ENCODE data around the gene SNAP91.
"Not testable (repeated sequence)": the region's sequence is repeated elsewhere in the genome, so short reads cannot be mapped to it uniquely, and the experiment has no call there.

SNAP91 gene

DNA sequence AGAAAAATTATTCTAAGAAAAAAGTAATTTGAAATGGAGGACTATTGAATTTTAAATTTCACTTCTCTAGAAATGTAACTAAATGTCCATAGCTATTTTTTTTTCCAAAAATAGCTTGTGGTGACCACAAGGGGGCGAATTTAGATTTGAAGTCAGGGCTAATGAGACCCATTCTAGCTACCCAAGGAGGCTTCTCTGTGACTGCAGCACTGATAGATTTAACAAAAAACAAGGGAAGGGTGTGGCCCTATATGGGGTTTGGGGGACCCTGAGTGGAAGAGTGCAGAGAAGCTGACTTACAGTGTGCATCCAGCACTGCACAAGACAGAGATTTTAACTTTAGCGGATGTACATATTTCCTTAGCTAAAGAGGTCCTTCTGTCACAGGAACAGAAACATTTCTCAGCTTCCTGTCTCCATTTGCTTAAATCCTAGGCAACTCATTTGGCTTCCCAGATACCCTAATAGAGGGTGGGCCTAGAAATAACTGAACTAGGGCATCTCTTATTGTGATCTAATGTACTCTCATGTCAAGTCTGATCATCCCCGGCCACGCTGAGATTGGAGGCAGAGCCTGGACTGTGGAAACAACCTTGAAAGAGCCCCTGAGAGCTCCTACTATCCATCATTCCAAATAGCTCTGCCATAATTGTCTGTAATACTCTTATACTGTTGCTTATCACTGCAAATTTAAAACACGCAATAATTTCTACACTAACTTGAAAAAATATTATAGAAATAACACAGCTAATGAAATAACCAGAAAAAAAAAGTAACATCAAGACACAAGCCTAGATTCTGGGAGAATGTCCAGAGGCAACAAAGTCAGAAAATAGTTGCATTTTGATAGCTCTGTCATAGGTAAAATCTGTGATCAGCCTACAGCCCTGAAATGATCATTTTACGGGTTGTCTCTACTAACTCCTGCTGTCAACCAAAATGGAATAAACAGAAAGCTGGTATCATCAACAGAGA lies 93.6 kb downstream of the SNAP91 start:
- peak; percentile 18 for DNase-seq

DNA sequence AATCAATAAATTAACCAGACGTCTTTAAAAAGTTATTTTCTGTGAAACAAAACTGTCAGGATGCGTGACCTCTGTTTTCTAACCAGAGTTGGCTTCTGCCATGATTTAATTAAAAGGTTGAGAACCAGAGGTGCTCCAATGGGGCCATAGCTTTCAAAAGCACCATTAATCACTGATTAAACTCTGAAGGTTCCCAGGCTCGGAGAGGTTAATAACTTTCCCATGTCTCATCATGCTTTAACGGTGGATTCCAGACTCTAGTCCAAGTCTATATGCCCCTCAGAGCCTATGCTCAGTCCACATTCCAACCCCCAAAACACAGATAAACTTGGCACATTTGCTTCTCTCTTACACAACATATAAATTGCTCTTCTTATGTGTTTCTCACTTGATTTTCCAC lies 95.5 kb downstream of the SNAP91 start:
- DNase-seq: no peak

DNA sequence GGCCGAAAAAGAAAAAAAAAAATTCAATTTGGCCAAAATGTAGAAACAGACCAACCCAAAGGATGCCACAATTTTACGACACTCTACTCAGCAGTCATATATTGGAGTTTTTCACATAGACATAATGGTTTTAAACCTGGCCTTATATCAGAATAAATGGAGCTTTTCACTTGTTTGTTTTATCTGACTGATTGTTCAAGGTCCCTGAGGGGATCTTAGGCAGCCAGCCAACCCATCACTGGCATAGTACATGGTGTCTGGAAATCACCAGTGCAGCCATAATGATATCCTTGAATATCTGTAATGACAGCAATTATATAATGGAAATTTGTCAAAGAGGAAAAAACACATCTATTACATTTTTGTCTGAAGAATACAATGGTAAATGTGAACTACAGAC lies 99.7 kb downstream of the SNAP91 start:
- DNase-seq: no peak

DNA sequence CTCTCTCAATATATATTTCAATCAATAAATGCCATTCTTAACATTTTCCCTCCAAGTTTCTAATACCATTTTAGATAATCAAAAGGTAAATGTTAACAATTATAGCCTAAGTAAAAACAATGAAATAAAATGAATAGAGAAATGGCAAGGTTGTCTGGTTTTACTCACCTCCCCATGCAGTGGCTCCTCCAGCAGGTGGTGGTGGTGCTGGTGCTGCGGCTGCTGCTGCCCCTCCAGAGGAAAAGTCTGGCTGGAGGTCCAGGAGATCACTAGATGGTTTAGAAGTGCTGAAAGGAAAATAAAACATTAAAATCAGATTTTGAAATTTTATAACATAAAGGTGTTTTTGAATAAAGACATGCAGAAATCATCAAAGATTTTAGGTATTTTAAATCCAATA lies 103.4 kb downstream of the SNAP91 start:
- DNase-seq: no peak

DNA sequence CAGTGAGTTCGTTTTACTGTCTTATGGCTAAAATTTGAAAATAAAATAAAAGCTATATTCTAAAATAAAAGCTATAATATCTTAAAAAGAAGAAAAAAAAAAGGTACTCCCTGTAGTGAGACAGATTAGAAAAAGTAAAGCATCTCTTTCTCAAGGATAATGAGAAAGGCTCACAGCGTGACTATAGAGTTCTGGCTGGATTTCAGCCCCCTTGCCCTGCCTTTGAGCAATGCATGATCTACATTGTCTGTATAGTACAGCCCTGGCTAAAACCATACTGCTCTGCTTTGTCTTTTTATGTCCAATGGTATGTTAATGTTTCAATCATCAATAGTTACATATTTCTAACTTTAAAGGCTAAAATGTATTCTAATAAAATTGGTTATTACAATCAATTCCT lies 105.3 kb downstream of the SNAP91 start:
- no peak for DNase-seq

DNA sequence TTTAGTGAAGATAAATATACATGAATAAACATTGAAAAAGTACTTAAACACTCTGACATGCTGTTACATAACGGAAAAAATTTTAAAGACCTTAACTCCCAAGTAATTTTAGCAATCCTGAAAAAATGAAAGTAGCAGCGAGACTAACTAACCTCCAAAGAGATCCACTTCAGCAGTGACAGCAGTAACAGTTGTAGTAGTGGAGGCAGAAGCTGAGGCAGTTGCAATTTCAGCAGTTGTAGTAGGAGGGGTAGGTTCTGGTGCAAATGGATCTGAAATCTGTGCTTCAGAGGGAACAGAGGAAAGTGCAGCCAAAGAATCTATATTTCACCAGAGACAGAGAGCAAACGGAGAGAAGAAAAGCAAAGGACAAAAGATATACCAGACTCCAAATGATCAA lies 107.8 kb downstream of the SNAP91 start:
- no peak for DNase-seq

DNA sequence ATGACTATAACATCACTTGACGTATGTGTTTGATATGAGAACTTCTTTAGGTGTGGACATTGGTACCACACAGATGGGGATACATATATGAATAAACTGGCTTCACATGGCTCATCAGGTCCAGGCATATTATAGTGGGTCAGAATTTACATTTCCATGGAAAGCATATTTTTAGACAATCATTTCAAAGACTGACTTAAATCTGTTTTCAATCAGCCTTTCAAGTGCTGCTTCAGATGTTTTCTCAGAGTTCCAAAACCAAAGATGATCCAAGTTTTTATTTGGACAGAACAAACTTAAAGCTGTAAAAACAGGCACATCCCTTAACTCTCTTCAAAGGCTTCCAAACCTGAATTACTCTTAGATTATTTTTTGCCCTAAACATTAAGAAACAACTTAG lies 108.4 kb downstream of the SNAP91 start:
- no peak for DNase-seq

DNA sequence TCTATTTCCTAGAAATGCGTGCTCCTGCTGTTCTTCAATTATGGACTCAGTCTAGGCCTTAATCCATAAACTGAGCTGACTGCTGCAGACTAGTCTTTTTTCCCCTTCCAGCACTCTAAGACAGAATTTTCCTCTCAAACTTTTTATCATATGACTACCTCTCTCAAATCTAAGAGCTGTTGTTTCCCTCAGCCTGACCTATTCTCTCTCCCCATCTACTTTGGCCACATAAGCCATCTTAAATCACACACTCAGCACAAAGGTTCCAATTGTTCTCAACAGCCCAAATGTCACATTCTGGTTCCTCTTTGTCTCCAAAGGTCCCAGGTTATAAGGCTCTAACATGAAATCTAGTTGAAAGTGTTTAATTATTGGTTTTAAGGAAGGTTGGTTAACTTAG lies 111.4 kb downstream of the SNAP91 start:
- DNase-seq: no peak

DNA sequence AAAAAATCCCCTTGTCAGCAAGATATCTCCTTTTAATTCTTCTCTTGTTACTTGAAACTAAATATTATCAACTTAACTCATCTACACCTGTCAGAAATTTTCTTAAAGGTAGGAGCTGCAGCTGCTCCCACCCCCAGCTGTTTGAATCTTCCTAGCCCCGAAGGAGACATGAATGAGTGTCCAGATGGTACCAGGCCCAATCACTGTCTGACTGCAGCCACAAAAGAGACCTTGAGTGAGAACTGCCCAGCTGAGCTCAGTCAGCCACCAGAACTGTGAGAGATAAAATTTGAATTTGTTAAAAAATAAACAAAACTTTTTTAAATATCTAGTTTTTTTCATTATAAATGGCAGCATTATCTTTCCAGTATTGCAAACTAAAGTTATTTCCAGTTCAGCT lies 111.8 kb downstream of the SNAP91 start:
- no peak for DNase-seq

DNA sequence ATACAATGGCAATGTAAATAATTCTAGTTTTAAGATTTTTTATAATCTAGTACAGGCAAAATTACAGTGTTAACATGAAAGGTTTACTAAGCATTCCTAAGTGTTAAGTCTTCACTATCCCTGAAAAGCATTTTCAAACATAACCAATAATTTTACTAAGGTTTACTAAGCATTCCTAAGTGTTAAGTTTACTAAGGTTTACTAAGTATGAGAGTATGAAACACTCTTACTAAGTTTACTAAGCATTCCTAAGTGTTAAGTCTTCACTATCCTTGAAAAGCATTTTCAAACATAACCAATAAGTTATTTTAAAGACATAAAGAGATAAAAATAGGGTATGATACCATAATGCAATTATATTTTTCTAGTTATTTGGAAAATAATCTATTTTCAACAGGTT lies 114.0 kb downstream of the SNAP91 start:
- no peak for DNase-seq

DNA sequence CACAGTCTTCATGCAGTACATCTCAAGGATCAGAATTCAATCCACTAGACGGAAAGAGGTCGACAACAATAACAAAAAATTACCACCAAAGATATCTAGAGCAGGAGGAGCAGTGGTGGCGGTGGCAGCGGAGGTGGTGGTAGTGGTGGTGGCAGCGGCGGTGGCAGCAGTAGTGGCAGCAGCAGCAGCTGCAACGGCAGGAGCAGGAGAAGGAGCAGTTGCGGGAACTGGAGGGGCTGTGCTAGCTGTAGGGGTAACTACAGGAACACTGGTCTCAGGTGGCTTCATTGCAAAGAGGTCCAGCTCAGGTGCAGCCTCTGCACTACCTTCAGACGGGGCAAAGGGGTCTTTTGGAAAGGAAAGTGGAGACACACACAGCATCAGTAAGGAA lies 115.5 kb downstream of the SNAP91 start:
- no peak for DNase-seq

DNA sequence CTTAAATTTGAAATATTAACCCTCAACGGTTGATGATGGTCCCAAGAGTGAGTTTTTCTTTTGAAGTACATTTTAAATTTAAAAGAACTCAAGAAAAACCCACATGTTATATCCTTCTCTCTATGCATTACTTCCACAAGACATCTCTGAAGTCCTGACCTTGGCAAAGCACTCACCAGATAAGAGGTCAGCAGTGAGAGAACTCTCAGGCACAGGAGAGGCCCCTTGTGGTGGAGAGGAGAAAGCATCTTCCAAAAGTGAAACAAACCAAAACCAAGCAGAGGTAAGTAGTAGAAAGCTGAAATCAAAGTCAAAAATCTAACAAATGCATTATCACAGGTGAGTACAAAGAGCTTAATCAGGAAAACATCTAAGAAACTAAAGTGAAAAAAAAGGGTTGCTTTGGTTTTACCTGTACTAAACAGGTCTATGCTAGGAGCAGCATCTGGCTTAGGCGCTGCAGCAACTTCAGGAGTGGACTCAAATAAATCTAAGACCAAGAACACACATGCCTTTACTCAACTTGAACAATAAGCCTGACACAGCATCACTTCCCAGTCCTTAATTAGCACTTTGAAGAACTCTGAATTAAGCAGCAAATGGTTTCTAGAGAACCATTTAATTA lies 116.0 kb downstream of the SNAP91 start:
- DNase-seq: peak; percentile 28

DNA sequence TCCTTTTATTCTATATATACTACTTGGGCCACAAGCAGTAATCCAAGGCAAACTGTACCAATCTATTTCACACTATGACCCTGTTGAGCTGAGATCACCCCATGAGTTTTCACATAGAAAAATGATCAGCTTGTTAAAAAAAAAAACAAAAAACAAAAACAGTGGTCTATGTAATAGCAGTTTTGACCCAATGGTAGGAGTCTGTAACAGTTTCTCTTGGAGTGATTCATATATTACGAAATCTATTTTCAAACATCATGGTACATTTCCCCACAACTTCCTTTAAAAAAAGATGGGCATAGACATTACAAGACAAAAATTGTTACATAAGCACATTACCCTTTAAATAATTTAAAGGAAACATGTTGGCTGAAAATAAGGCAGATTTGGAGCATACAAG lies 118.5 kb downstream of the SNAP91 start:
- DNase-seq: no peak

DNA sequence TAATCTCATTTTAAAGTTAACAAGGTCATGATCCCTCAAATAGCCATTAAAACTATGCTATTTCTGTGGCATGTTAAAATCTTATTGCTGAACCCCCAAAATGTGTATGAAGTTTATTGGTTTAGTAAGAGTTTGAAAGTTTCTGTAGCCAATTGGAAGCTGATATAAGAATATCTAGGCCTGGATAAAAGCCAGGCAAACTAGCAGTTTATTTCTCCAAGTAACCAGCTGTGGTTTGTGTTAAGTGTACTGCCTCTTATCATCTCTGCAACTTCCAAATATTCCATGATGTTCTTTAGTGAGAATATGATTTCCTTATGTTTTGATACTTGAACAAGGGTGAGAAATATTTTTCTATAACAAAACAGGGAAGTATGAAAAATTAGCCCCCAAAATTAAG lies 119.8 kb downstream of the SNAP91 start:
- DNase-seq: no peak

DNA sequence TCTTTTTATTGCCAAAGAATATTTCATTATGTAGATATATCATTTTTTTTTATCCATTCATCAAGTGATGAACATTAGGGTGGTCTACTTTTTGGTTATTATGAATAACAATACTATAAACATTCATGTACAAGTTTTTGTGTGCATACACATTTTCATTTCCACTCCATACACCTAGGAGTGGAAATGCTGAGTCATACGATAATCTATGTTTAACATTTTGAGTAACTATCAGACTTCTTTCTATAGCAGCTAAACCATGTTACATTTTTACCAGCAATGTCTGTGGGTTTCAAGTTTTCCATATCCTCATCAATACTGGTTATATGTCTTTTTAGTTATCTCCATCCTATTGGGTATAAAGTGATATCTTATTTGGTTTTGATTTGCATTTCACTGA lies 130.8 kb downstream of the SNAP91 start:
- DNase-seq: no peak

DNA sequence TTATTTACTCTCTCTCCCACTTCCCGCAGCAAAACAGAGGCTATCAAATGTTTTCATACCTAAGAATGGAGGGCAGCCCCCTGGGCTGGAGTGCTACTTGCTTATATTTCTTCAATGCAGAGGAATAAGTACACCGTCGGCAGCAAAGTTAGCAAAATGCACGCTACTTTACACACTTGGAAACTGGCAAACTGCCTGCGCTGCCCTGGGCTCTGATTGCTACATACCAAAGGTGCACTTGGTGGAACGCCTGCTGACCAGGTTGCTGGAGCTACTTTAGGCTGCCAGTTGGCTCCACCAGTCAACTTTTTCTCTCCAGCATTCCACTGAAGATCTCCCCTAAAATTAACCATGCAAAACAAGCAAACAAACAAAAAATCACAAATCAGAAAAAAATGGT lies 134.1 kb downstream of the SNAP91 start:
- DNase-seq: no peak

DNA sequence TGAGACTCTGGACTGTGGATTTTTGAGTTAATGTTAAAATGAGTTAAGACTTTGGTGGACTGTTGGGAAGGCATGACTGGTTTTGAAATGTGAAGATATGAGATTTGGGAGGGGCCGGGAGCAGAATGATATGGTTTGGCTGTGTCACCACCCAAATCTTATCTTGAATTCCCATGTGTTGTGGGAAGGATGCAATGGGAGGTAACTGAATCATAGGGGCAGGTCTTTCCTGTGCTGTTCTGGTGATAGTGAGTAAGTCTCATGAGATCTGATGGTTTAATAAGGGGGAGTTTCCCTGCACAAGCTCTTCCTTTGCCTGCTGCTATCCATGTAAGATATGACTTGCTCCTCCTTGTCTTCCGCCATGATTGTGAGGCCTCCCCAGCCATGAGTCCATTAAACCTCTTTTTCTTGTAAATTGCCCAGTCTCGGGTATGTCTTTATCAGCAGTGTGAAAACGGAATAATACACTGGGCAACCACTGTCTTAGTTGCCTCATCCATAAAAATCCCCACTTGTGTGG lies 137.2 kb downstream of the SNAP91 start:
- not testable (repeated sequence) for DNase-seq

DNA sequence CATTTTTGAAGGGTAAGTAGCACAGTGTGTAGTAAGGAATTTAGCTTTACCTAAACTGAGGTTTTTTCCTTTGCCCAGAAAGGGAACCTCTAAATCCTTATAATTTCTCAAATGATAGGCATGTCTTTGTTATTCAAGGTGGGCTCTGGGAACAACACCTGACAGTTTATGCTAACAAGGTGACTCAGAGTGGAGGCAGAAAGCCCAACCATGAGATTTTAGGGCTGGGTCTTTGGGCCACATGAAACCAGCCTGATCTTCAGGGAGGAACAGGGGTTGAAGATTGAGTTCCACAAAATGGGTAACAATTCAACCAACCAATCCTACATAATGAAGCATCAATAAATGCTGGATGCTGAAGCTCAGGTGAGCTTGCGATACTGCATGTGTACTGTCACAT lies 149.9 kb downstream of the SNAP91 start:
- DNase-seq: no peak

DNA sequence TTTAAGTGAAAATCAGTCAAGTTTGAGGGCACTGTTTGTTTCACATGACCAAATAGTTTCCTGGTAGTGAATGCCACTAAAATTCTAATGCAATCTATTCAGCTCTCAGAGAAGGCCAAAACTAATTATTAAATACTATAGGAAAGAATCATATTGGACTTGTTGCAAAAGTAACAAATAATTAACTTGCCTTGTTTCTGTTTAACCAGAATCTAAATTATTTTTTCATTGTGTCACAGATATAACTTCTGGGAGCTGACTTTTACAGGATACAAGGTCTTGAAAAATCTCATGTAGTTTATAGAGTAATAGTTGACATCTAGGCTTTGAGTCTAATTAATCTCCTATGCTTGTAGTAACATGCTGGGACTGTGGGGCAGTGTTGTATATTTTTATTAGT lies 152.0 kb downstream of the SNAP91 start:
- DNase-seq: no peak

DNA sequence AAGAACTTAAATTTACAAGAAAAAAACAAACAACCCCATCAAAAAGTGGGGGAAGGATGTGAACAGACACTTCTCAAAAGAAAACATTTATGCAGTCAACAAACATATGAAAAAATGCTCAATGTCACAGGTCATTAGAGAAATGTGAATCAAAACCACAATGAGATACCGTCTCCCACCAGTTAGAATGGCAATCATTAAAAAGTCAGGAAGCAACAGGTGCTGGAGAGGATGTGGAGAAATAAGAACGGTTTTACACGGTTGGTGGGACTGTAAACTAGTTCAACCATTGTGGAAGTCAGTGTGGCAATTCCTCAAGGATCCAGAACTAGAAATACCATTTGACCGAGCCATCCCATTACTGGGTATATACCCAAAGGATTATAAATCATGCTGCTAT lies 157.2 kb downstream of the SNAP91 start:
- DNase-seq: not testable (repeated sequence)

DNA sequence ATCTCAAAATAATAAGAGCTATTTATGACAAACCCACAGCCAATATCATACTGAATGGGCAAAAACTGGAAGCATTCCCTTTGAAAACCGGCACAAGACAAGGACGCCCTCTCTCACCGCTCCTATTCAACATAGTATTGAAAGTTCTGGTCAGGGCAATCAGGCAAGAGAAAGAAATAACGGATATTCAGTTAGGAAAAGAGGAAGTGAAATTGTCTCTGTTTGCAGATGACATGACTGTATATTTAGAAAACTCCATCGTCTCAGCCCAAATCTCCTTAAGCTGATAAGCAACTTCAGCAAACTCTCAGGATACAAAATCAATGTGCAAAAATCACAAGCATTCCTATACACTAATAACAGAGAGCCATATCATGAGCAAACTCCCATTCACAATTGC lies 158.4 kb downstream of the SNAP91 start:
- not testable (repeated sequence) for DNase-seq

DNA sequence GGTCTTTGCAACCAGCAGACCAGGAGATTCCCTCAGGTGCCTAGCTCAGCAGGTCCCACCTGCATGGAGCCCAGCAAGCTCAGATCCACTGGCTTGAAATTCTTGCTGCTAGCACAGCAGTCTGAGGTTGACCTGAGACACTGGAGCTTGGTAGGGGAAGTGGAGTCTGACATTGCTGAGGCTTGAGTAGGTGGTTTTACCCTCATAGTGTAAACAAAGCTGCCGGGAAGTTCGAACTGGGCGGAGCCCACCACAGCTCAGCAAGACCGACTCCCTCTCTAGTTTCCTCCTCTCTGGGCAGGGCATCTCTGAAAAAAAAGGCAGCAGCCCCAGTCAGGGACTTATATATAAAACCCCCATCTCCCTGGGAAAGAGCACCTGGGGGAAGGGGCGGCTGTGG lies 162.3 kb downstream of the SNAP91 start:
- no peak for DNase-seq

DNA sequence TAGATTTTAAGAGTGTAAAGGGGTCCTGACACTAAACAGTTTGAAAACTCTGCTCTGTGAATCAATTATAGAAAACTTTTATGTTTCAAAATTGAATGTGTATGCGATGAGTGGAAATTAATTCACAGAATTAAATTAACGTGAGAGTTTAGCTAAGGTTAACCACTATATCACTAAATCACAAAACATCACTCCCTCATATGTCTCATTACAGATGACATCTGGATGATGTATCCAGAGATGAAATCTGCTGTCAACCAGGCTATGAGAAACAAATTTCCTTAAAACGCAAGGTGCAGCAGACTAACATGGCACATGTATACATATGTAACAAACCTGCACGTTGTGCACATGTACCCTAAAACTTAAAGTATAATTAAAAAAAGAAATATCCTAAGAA lies 169.2 kb downstream of the SNAP91 start:
- DNase-seq: no peak

All from activated CD4-positive, alpha-beta T cell treated with anti-CD3 and anti-CD28 coated beads, Interleukin-2, Interleukin-6, amounts not matched to agents 100 ng/mL and 50 ng/mL, durations not matched to agents 16 hours and 8 hours (primary cell).